ENCODE measurements around the gene FAM168B. TPM values are rescaled to one million over a fixed set of nuclear protein-coding genes. Genes with fewer than 3 reads are reported as not detected.

FAM168B gene
- total and polyA plus RNA-seq, 2 of the 13 experiments (the other 11 are each of a cell fraction or from before 2014, with no cell fraction given): 64.5 to 113 TPM

- TF ChIP-seq SALL1 (CRISPR knock-in tag; IDR thresholded peaks at IDR 0.05): peak; percentile 40; the same call in 1 of the 2 replicates
These were observed 15.9 kb downstream of the FAM168B start (continued) for GRCh38 chr2:131077182-131077846.

DNA sequence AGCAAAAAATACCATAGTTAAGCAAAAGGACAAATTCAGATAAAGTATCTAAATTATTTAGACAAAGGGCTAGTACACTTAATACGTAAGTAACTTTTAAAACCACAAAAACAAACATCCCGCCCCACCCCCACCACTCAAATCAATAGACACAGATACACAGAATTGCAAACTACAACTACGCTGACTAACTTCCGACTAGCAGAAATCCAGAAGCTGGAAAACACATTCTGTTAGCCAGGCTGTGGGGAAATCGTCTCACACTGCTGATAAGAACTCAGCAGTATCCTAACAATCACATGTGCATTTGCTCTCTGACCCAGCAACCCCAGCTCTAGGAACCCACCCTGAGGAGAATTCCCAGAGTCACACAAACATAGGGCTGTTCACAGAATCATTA, 16.6 kb downstream of the FAM168B start:
- BruUV-seq (replicated peaks): no TSS peak
- Histone ChIP-seq H4K20me1 (ENCODE audit: insufficient read depth, low read length) (peaks cover 36% of the 10 kb centered on the region; the same call in 1 of the 2 replicates), H2AFZ (ENCODE audit: low read length) (no peak overlapping the region), H3K4me3 (replicated peaks in 1 of 3; ENCODE audit: insufficient read depth in 1 of 3, low read depth in 2 of 3, low read length in 3 of 3) (no peak overlapping the region), H3K79me2 (ENCODE audit: insufficient read depth, low read length) (peaks cover 65% of the 10 kb centered on the region), H3K4me2 (ENCODE audit: low read depth, low read length) (no peak overlapping the region), H3K36me3 (replicated peaks in 1 of 2; ENCODE audit: control insufficient read depth in 1 of 2, insufficient read depth in 2 of 2, low read length in 2 of 2) (peaks cover 39 to 81% of the 10 kb centered on the region in 2 experiments), H3K27ac (ENCODE audit: extremely low read length, insufficient read depth, low read length) (peak overlapping the region; percentile 36), H3K4me1 (ENCODE audit: insufficient read depth, low read length) (peaks cover 33% of the 10 kb centered on the region), H3K9ac (ENCODE audit: insufficient read depth, low read depth, low read length) (no peak overlapping the region), H3K27me3 (ENCODE audit: control insufficient read depth in 1 of 2, insufficient read depth in 2 of 2, low read length in 2 of 2) (no peaks in the 10 kb centered on the region), H3K9me3 (ENCODE audit: low read length) (no peaks in the 10 kb centered on the region)
- ATAC-seq (peak; percentile 84), DNase-seq (ENCODE audit: low spot score) (peak; percentile 57), FAIRE-seq (peak; percentile 75)
- POLR2A ChIA-PET: interaction anchor here (2.6 kb wide), 1 partner anchor 16 kb away, joined by 17 read pairs; the partner anchor contains the start of gene FAM168B
- CTCF ChIA-PET (ENCODE audit: low intra/inter-chr PET ratio, low total read pairs): no interaction called here
- 59% methylated on average over 5 of the region's 5 CpGs for WGBS (ENCODE audit: low lambda C conversion rate)
- in situ Hi-C loops (cut with HindIII; ENCODE audit: extremely low pct_ligation_motif_present, low pct_unique_long_range_greater_than_20kb) (no loop called here), intact Hi-C loops (cut with micrococcal nuclease; ENCODE audit: unreplicated experiment) (no loop called here)
- TF ChIP-seq ZNF264 (CRISPR knock-in tag; IDR thresholded peaks at IDR 0.05): no peak
- TF ChIP-seq HNF4A (CRISPR knock-in tag; IDR thresholded peaks at IDR 0.05): peak; percentile 30; the same call in 1 of the 2 replicates
- TF ChIP-seq RXRB (CRISPR knock-in tag; IDR thresholded peaks at IDR 0.05; ENCODE audit: borderline replicate concordance): 0 out of 2 replicates have a peak, but pooled peaks have one; percentile 10
- no peak for TF ChIP-seq GABPA (IDR thresholded peaks at IDR 0.05; ENCODE audit: low read depth, low read length)
- TF ChIP-seq GABPA (CRISPR knock-in tag; IDR thresholded peaks at IDR 0.05; ENCODE audit: low read depth): peak; percentile 58; the same call in 1 of the 2 replicates
- TF ChIP-seq, protein P1, sequence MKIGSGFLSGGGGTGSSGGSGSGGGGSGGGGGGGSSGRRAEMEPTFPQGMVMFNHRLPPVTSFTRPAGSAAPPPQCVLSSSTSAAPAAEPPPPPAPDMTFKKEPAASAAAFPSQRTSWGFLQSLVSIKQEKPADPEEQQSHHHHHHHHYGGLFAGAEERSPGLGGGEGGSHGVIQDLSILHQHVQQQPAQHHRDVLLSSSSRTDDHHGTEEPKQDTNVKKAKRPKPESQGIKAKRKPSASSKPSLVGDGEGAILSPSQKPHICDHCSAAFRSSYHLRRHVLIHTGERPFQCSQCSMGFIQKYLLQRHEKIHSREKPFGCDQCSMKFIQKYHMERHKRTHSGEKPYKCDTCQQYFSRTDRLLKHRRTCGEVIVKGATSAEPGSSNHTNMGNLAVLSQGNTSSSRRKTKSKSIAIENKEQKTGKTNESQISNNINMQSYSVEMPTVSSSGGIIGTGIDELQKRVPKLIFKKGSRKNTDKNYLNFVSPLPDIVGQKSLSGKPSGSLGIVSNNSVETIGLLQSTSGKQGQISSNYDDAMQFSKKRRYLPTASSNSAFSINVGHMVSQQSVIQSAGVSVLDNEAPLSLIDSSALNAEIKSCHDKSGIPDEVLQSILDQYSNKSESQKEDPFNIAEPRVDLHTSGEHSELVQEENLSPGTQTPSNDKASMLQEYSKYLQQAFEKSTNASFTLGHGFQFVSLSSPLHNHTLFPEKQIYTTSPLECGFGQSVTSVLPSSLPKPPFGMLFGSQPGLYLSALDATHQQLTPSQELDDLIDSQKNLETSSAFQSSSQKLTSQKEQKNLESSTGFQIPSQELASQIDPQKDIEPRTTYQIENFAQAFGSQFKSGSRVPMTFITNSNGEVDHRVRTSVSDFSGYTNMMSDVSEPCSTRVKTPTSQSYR (CRISPR knock-in tag; IDR thresholded peaks at IDR 0.05; ENCODE audit: borderline replicate concordance): peak; percentile 63; the same call in 1 of the 2 replicates
- 0 out of 2 replicates have a peak, but pooled peaks have one; percentile 5 for TF ChIP-seq CEBPG (CRISPR knock-in tag; IDR thresholded peaks at IDR 0.05)
- TF ChIP-seq, protein P2, sequence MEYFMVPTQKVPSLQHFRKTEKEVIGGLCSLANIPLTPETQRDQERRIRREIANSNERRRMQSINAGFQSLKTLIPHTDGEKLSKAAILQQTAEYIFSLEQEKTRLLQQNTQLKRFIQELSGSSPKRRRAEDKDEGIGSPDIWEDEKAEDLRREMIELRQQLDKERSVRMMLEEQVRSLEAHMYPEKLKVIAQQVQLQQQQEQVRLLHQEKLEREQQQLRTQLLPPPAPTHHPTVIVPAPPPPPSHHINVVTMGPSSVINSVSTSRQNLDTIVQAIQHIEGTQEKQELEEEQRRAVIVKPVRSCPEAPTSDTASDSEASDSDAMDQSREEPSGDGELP (IDR thresholded peaks at IDR 0.05; ENCODE audit: borderline replicate concordance, low read depth): peak; percentile 22; the same call in 1 of the 2 replicates
- TF ChIP-seq NFIC (IDR thresholded peaks at IDR 0.05; ENCODE audit: low read length): peak; percentile 25; the same call in 1 of the 2 replicates
- TF ChIP-seq, protein P3, sequence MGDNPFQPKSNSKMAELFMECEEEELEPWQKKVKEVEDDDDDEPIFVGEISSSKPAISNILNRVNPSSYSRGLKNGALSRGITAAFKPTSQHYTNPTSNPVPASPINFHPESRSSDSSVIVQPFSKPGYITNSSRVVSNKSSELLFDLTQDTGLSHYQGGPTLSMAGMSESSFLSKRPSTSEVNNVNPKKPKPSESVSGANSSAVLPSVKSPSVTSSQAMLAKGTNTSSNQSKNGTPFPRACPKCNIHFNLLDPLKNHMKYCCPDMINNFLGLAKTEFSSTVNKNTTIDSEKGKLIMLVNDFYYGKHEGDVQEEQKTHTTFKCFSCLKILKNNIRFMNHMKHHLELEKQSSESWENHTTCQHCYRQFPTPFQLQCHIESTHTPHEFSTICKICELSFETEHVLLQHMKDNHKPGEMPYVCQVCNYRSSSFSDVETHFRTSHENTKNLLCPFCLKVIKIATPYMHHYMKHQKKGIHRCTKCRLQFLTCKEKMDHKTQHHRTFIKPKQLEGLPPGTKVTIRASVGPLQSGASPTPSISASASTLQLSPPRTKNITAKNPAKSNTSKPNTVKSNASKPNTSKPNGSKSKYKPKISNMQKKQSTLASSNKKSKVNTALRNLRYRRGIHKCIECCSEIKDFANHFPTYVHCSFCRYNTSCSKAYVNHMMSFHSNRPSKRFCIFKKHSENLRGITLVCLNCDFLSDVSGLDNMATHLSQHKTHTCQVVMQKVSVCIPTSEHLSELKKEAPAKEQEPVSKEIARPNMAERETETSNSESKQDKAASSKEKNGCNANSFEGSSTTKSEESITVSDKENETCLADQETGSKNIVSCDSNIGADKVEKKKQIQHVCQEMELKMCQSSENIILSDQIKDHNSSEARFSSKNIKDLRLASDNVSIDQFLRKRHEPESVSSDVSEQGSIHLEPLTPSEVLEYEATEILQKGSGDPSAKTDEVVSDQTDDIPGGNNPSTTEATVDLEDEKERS (CRISPR knock-in tag; IDR thresholded peaks at IDR 0.05): no peak
- peak; percentile 31; the same call in 1 of the 2 replicates for TF ChIP-seq SAP130 (CRISPR knock-in tag; IDR thresholded peaks at IDR 0.05; ENCODE audit: low read depth)
- no peak for TF ChIP-seq TSC22D2 (CRISPR knock-in tag; IDR thresholded peaks at IDR 0.05; ENCODE audit: borderline replicate concordance)
- TF ChIP-seq ZMYM4 (CRISPR knock-in tag; IDR thresholded peaks at IDR 0.05): 0 out of 2 replicates have a peak, but pooled peaks have one; percentile 25
- TF ChIP-seq JUNB (CRISPR knock-in tag; IDR thresholded peaks at IDR 0.05; ENCODE audit: borderline replicate concordance): no peak
- TF ChIP-seq FOXP1 (IDR thresholded peaks at IDR 0.05): no peak
- TF ChIP-seq FOXP1 (CRISPR knock-in tag; IDR thresholded peaks at IDR 0.05): 0 out of 2 replicates have a peak, but pooled peaks have one; percentile 40
- TF ChIP-seq RCOR2 (CRISPR knock-in tag; IDR thresholded peaks at IDR 0.05): 0 out of 2 replicates have a peak, but pooled peaks have one; percentile 9

All from HepG2 (cell line).